H1 (cell line): ENCODE results near the gene DHRS12. TPM values are rescaled to one million over a fixed set of nuclear protein-coding genes. Genes with fewer than 3 reads are reported as not detected.

ENCODE experiments used
- CTCF ChIA-PET: fragments of 300-600 bp; sonication (Branson Sonifier 250); formaldehyde crosslinking; loops from one replicate; lab custom pipeline; 2021; ENCODE audit not compliant: partially characterized antibody; lab: Charles Lee
- POLR2A ChIA-PET: fragments of 300-600 bp; sonication (Branson Sonifier 250); formaldehyde crosslinking; loops from one replicate; lab custom pipeline; 2021; ENCODE audit warnings: inconsistent platforms; ENCODE audit not compliant: partially characterized antibody; lab: Charles Lee
- DNase-seq, 2 experiments: peaks; one replicate each; pipeline versions ENCODE4 v3.0.0 to v3.0.0-alpha.2; 2010 to 2022; ENCODE audit warnings: low spot score in 2 of 2, low read depth in 1 of 2, mixed read lengths in 1 of 2
- FAIRE-seq: peaks from 2 replicates; lab custom pipeline; 2011; peaks lifted over from hg19 to GRCh38; lab: Jason Lieb, UNC
- H2AFZ ChIP-seq: 2 replicates; pipeline ENCODE4 v1.8.1; 2012; ENCODE audit warnings: low read length, inconsistent platforms
- H2AK5ac ChIP-seq: 2 replicates; pipeline ENCODE4 v1.6.1; 2013; ENCODE audit warnings: low read depth, low read length
- H2BK120ac ChIP-seq: replicated peaks from 2 replicates; pipeline ENCODE3; 2013; ENCODE audit warnings: low read depth, low read length, inconsistent platforms
- H2BK12ac ChIP-seq: 2 replicates; pipeline ENCODE4 v1.6.1; 2013; ENCODE audit warnings: low read depth, low read length
- H2BK15ac ChIP-seq: 2 replicates; pipeline ENCODE4 v1.6.1; 2013; ENCODE audit warnings: low read length
- H2BK20ac ChIP-seq: 2 replicates; pipeline ENCODE4 v1.6.1; 2013; ENCODE audit warnings: low read length
- H2BK5ac ChIP-seq: 2 replicates; pipeline ENCODE4 v1.6.1; 2013; ENCODE audit warnings: low read depth, low read length
- H3K14ac ChIP-seq: 2 replicates; pipeline ENCODE4 v1.6.1; 2013; ENCODE audit warnings: inconsistent platforms; ENCODE audit not compliant: insufficient read length
- H3K18ac ChIP-seq: 2 replicates; pipeline ENCODE4 v1.6.1; 2013; ENCODE audit warnings: low read length; ENCODE audit errors: extremely low read depth
- H3K23ac ChIP-seq: 2 replicates; pipeline ENCODE4 v1.6.1; 2013; ENCODE audit warnings: inconsistent platforms; ENCODE audit not compliant: insufficient read length
- H3K23me2 ChIP-seq: 2 replicates; pipeline ENCODE4 v1.6.1; 2013; ENCODE audit warnings: low read depth, low read length
- H3K27ac ChIP-seq: 2 replicates; pipeline ENCODE4 v1.6.1; 2011; ENCODE audit warnings: low read depth, low read length, inconsistent platforms
- H3K27me3 ChIP-seq, 4 experiments: replicated peaks in 1 of 4; 1 replicate in 1 of 4; 2 replicates in 3 of 4; pipeline versions ENCODE4 v1.6.1 to v1.8.1; 2011 to 2013; ENCODE audit warnings: low read length in 3 of 4, mild to moderate bottlenecking in 3 of 4, inconsistent platforms in 2 of 4, mixed read lengths in 2 of 4, moderate library complexity in 1 of 4; ENCODE audit not compliant: control insufficient read depth in 3 of 4, insufficient read depth in 3 of 4; ENCODE audit errors: extremely low read depth in 1 of 4
- H3K36me3 ChIP-seq, 4 experiments: 2 replicates each; pipeline versions ENCODE4 v1.6.1 to v1.8.1; 2011 to 2013; ENCODE audit warnings: mild to moderate bottlenecking in 4 of 4, low read length in 3 of 4, moderate library complexity in 2 of 4, control low read depth in 1 of 4, inconsistent platforms in 1 of 4; ENCODE audit not compliant: insufficient read depth in 4 of 4, control insufficient read depth in 2 of 4
- H3K4ac ChIP-seq: replicated peaks from 2 replicates; pipeline ENCODE3; 2013; ENCODE audit warnings: low read length, low read depth, mixed read lengths, inconsistent platforms; ENCODE audit not compliant: insufficient read length
- H3K4me1 ChIP-seq, 4 experiments: replicated peaks in 1 of 4; 1 replicate in 1 of 4; 2 replicates in 3 of 4; pipeline versions ENCODE4 v1.6.1 to v1.8.1; 2011 to 2013; ENCODE audit warnings: low read length in 3 of 4, inconsistent platforms in 2 of 4, mixed read lengths in 1 of 4; ENCODE audit not compliant: insufficient read depth in 4 of 4, control insufficient read depth in 3 of 4
- H3K4me2 ChIP-seq, 2 experiments: 2 replicates each; pipeline versions ENCODE4 v1.6.1 to v1.8.1; 2011 to 2013; ENCODE audit warnings: low read depth in 2 of 2, low read length in 2 of 2, control low read depth in 1 of 2, inconsistent platforms in 1 of 2, mild to moderate bottlenecking in 1 of 2; ENCODE audit not compliant: insufficient read depth in 1 of 2
- H3K4me3 ChIP-seq, 4 experiments: fragments of 200-600, 300-600 bp in 1 of 4; sonication (generic), shearing (Covaris generic), sonication (Bioruptor Twin) in 1 of 4; 2 replicates each; pipeline versions ENCODE4 v1.5.1 to v1.8.1; 2011 to 2016; ENCODE audit warnings: low read length in 4 of 4, low read depth in 3 of 4, control low read depth in 2 of 4, inconsistent platforms in 2 of 4, mild to moderate bottlenecking in 2 of 4, mixed read lengths in 1 of 4, moderate library complexity in 1 of 4; ENCODE audit not compliant: insufficient read depth in 2 of 4; ENCODE audit errors: extremely low read depth in 1 of 4
- H3K56ac ChIP-seq: replicated peaks from 2 replicates; pipeline ENCODE3; 2013; ENCODE audit warnings: low read depth, mild to moderate bottlenecking, mixed read lengths, low read length, inconsistent platforms; ENCODE audit not compliant: insufficient read length
- H3K79me1 ChIP-seq: 2 replicates; pipeline ENCODE4 v1.6.1; 2013; ENCODE audit warnings: low read depth, low read length, control low read depth
- H3K79me2 ChIP-seq, 2 experiments: 2 replicates each; pipeline versions ENCODE4 v1.6.1 to v1.8.1; 2012 to 2013; ENCODE audit warnings: low read length in 2 of 2, mild to moderate bottlenecking in 2 of 2, inconsistent platforms in 1 of 2; ENCODE audit not compliant: insufficient read depth in 2 of 2, control insufficient read depth in 1 of 2
- H3K9ac ChIP-seq, 4 experiments: replicated peaks in 1 of 4; 1 replicate in 1 of 4; 2 replicates in 3 of 4; pipeline versions ENCODE4 v1.6.1 to v1.8.1; 2011 to 2013; ENCODE audit warnings: low read depth in 3 of 4, low read length in 3 of 4, control low read depth in 2 of 4, mild to moderate bottlenecking in 2 of 4, moderate library complexity in 2 of 4, inconsistent platforms in 1 of 4; ENCODE audit errors: extremely low read depth in 1 of 4
- H3K9me3 ChIP-seq, 2 experiments: 2 replicates each; pipeline versions ENCODE4 v1.6.1 to v1.8.1; 2012 to 2013; ENCODE audit warnings: mild to moderate bottlenecking in 2 of 2, moderate library complexity in 2 of 2, control low read depth in 1 of 2, inconsistent platforms in 1 of 2, low read depth in 1 of 2, low read length in 1 of 2, mixed read lengths in 1 of 2; ENCODE audit not compliant: insufficient read depth in 2 of 2
- H4K20me1 ChIP-seq, 2 experiments: replicated peaks in 1 of 2; 2 replicates each; pipeline versions ENCODE3 to v1.8.1; 2011 to 2013; ENCODE audit warnings: inconsistent platforms in 2 of 2, low read length in 2 of 2, mild to moderate bottlenecking in 1 of 2; ENCODE audit not compliant: insufficient read depth in 2 of 2, control insufficient read depth in 1 of 2
- H4K5ac ChIP-seq: 2 replicates; pipeline ENCODE4 v1.6.1; 2013; ENCODE audit warnings: low read length, low read depth, mixed read lengths, inconsistent platforms; ENCODE audit not compliant: insufficient read length
- H4K8ac ChIP-seq: 2 replicates; pipeline ENCODE4 v1.8.0; 2013; ENCODE audit warnings: mild to moderate bottlenecking, moderate library complexity, low read length, inconsistent platforms; ENCODE audit not compliant: insufficient read depth; ENCODE audit errors: extremely low read depth
- H4K91ac ChIP-seq: replicated peaks from 2 replicates; pipeline ENCODE3; 2013; ENCODE audit warnings: low read length, mixed read lengths, inconsistent platforms; ENCODE audit not compliant: insufficient read length
- CBX5 ChIP-seq: fragments of 300-800, 300-1000 bp; sonication (generic); IDR thresholded peaks from 2 replicates; pipeline ENCODE4 v1.7.1; 2016; ENCODE audit warnings: antibody characterized with exemption, low read length, low read depth
- FOSL1 ChIP-seq: IDR thresholded peaks from 2 replicates; pipeline ENCODE4 v1.6.1; 2011; ENCODE audit warnings: mild to moderate bottlenecking, low read depth, low read length, moderate library complexity; ENCODE audit not compliant: insufficient read depth
- JUN ChIP-seq: IDR thresholded peaks from 2 replicates; pipeline ENCODE4 v1.6.1; 2011; ENCODE audit warnings: low read depth, mild to moderate bottlenecking, improper control_type of control experiment, low read length
- MAX ChIP-seq: IDR thresholded peaks from 2 replicates; pipeline ENCODE4 v1.6.1; 2012; ENCODE audit warnings: inconsistent platforms
- NANOG ChIP-seq: IDR thresholded peaks from 2 replicates; pipeline ENCODE4 v1.6.1; 2011; ENCODE audit warnings: low read length, low read depth, mild to moderate bottlenecking, inconsistent platforms; ENCODE audit not compliant: insufficient read depth, poor library complexity, severe bottlenecking
- POLR2A ChIP-seq, 2 experiments: IDR thresholded peaks; 1 replicate in 1 of 2; 2 replicates in 1 of 2; pipeline ENCODE4 v1.6.1; 2011; ENCODE audit warnings: low read depth in 2 of 2, low read length in 2 of 2, mild to moderate bottlenecking in 2 of 2; ENCODE audit errors: control extremely low read depth in 1 of 2
- RAD21 ChIP-seq, 2 experiments: IDR thresholded peaks in 1 of 2; conservative IDR thresholded peaks in 1 of 2; 2 replicates each; pipeline ENCODE4 v1.6.1; 2011; ENCODE audit warnings: low read depth in 2 of 2, low read length in 2 of 2, improper control_type of control experiment in 1 of 2, inconsistent platforms in 1 of 2, mild to moderate bottlenecking in 1 of 2, moderate library complexity in 1 of 2
- TAF1 ChIP-seq: IDR thresholded peaks from 2 replicates; pipeline ENCODE4 v1.6.1; 2011; ENCODE audit warnings: mild to moderate bottlenecking, low read depth, low read length
- TBP ChIP-seq: IDR thresholded peaks from 2 replicates; pipeline ENCODE4 v1.6.1; 2011; ENCODE audit warnings: low read depth, low read length, improper control_type of control experiment
- WGBS, 2 experiments: shearing (Covaris generic) in 1 of 2; methylation state at CpG; one replicate each; pipeline versions ENCODE4 v1.1.6 to v1.1.7; 2013 to 2015; ENCODE audit warnings: low lambda C conversion rate in 2 of 2, mixed read lengths in 2 of 2, inconsistent platforms in 1 of 2, low coverage in 1 of 2, missing lambda C conversion rate in 1 of 2; ENCODE audit not compliant: insufficient replicate concordance in 2 of 2, insufficient coverage in 1 of 2, insufficient read length in 1 of 2; ENCODE audit errors: extremely low coverage in 1 of 2, missing lambda C conversion rate in 1 of 2; 5-methylcytosine and 5-hydroxymethylcytosine counted together
- polyA plus RNA-seq, 7 experiments: library from polyadenylated mRNA; depleted of rRNA in 3 of 7; stranded (reverse) in 5 of 7; unstranded in 2 of 7; fragments of >200 nt in 5 of 7; fragments of 200-250 nt in 2 of 7; gene quantifications; 1 replicate in 5 of 7; 2 replicates in 1 of 7; 4 replicates in 1 of 7; pipeline versions ENCODE4 v1.2.1 to v1.2.3, GENCODE V29; 2011 to 2013; ENCODE audit warnings: missing spikeins in 2 of 7, mixed read lengths in 2 of 7
- total RNA-seq: library from RNA; stranded (reverse); fragmentation: NEBNext Ultra II Directional; extraction: Animal tissue kit (Norgen Biotek cat#: 25700); gene quantifications from 2 replicates; pipeline ENCODE4 v1.2.1, GENCODE V29; 2021

The DHRS12 gene
- total and polyA plus RNA-seq, 2 of the 8 experiments (the other 6 are each of a cell fraction or from before 2014, with no cell fraction given), result 8.7 TPM

GRCh38 chr13:51844862-51845573 lies 41.1 kb upstream of the DHRS12 start, which contains the start of gene TMEM272:
TMEM272 (minus strand) TSS chr13:51845177; CDS start chr13:51838530, 6,647 bp downstream.
- H3K79me2 ChIP-seq, result no peaks in the 10 kb centered on the region
- H4K91ac ChIP-seq, result peak within 1 kb of the TSS; percentile 84
- H3K36me3 ChIP-seq, result no peaks in the 10 kb centered on the region
- no peak within 1 kb of the TSS for H3K14ac ChIP-seq
- H2BK12ac ChIP-seq, result peak within 1 kb of the TSS; percentile 32; the same call in 1 of the 2 replicates
- 0 out of 2 replicates have a peak within 1 kb of the TSS, but pooled peaks have one; percentile 23 for H2BK15ac ChIP-seq
- peak within 1 kb of the TSS; percentile 8 to 40; a peak in 2 of 4 replicates for H3K4me2 ChIP-seq
- no peak within 1 kb of the TSS for H2AK5ac ChIP-seq
- H3K4me1 ChIP-seq, result 0 out of 7 replicates have a peak, but pooled peaks cover 0 to 2% (median 0%) of the 10 kb centered on the region in 4 experiments
- H3K56ac ChIP-seq, result no peak within 1 kb of the TSS
- peak within 1 kb of the TSS; percentile 99 for H2AFZ ChIP-seq
- no peak within 1 kb of the TSS for H3K27ac ChIP-seq
- no peaks in the 10 kb centered on the region for H4K20me1 ChIP-seq
- ChIA-PET CTCF (interaction anchor here (0.6 to 3.2 kb wide), 38 partner anchors 7 to 595 kb away, joined by 3 to 46 read pairs (median 4); partner anchors contain the start of gene NEK5), POLR2A (interaction anchor here (1.0 to 1.1 kb wide), 2 partner anchors 10 to 392 kb away, joined by 3 to 4 read pairs; partner anchors contain the start of gene INTS6)
- no peak within 1 kb of the TSS for H3K4me3 ChIP-seq
- peak within 1 kb of the TSS; percentile 76 for H4K5ac ChIP-seq
- FAIRE-seq (peak; percentile 65), DNase-seq (peak in 1 of 2 experiments; percentile 94)
- no peak within 1 kb of the TSS for H2BK5ac ChIP-seq
- H3K4ac ChIP-seq, result no peak within 1 kb of the TSS
- H3K23me2 ChIP-seq, result no peaks in the 10 kb centered on the region
- H3K18ac ChIP-seq, result peak within 1 kb of the TSS; percentile 52; the same call in 1 of the 2 replicates
- peaks cover 3% of the 10 kb centered on the region in 2 experiments; a peak in 1 of 4 replicates for H3K9me3 ChIP-seq
- peak within 1 kb of the TSS; percentile 16; the same call in 1 of the 2 replicates for H2BK20ac ChIP-seq
- H2BK120ac ChIP-seq, result no peak within 1 kb of the TSS
- H4K8ac ChIP-seq, result peak within 1 kb of the TSS; percentile 97; the same call in 1 of the 2 replicates
- WGBS, 2 experiments, result 53% methylated on average over 18 of the region's 20 CpGs; no CpG with 5 or more reads in 1 of the 2 experiments
- H3K23ac ChIP-seq, result no peak within 1 kb of the TSS
- no peaks in the 10 kb centered on the region for H3K79me1 ChIP-seq
- H3K9ac ChIP-seq, result no peak within 1 kb of the TSS
- H3K27me3 ChIP-seq, result no peaks in the 10 kb centered on the region
- no peak for TF ChIP-seq JUN
- TF ChIP-seq RAD21 (IDR thresholded peaks at IDR 0.05 in 1 of 2, conservative IDR thresholded peaks at IDR 0.05 in 1 of 2; ENCODE audit: low read depth in 2 of 2, low read length in 2 of 2), result peak; percentile 50 to 60
- TF ChIP-seq FOSL1, result no peak
- peak; percentile 33; the same call in 1 of the 2 replicates for TF ChIP-seq TAF1
- TF ChIP-seq NANOG, result no peak
- no peak for TF ChIP-seq TBP
- TF ChIP-seq MAX, result peak; percentile 67; the same call in 1 of the 2 replicates
- no peak for TF ChIP-seq POLR2A (IDR thresholded peaks at IDR 0.05; ENCODE audit: control extremely low read depth in 1 of 2, low read depth in 2 of 2, low read length in 2 of 2)
- TF ChIP-seq CBX5, result no peak
